Kidney epithelial cell (primary cell): ENCODE results near the gene SPARCL1. TPM values are rescaled to one million over a fixed set of nuclear protein-coding genes. Genes with fewer than 3 reads are reported as not detected.

ENCODE experiments used
- DNase-seq: peaks from one replicate; pipeline ENCODE4 v3.0.0-alpha.2; 2010; ENCODE audit warnings: low read depth
- H3K27me3 ChIP-seq: 2 replicates; pipeline ENCODE4 v1.6.0; 2011; ENCODE audit warnings: low read length; ENCODE audit not compliant: control insufficient read depth, insufficient read depth
- H3K36me3 ChIP-seq: 2 replicates; pipeline ENCODE4 v1.5.1; 2011; ENCODE audit warnings: low read length; ENCODE audit not compliant: control insufficient read depth, insufficient read depth
- H3K4me3 ChIP-seq: 2 replicates; pipeline ENCODE4 v1.5.1; 2011; ENCODE audit warnings: low read depth, mild to moderate bottlenecking, control low read depth, low read length
- CTCF ChIP-seq: IDR thresholded peaks from 2 replicates; pipeline ENCODE4 v1.5.1; 2011; ENCODE audit warnings: mild to moderate bottlenecking, moderate library complexity, low read length, control low read depth, inconsistent platforms; ENCODE audit not compliant: insufficient read depth, poor library complexity, severe bottlenecking
- total RNA-seq: library from RNA; depleted of rRNA; stranded (reverse); fragments of >200 nt; gene quantifications from 2 replicates; pipeline ENCODE4 v1.2.3, GENCODE V29; 2015

Gene SPARCL1
- total RNA-seq, 1 donor from 2014 or later, result not detected

DNA sequence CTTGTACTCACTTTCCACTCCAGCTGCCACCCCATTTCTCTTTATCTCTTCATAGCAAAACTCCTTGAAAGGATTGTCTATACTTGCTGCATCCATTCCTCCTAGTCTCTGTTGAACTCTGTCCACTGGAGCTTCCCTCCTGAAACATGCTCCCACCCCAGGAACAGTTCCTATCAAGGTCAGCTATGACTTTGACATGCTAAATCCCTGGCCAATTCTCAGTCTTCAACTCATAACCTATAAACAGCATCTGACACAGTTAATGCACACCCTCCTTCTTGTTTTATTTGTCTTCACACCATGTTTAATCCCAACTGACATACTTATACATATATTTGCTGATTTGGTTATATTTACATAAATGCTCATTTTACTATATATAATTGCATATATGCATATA, 47.8 kb downstream of the SPARCL1 start:
- Histone ChIP-seq H3K36me3 (no peaks in the 10 kb centered on the region), H3K4me3 (no peak overlapping the region), H3K27me3 (no peaks in the 10 kb centered on the region)
- no peak for TF ChIP-seq CTCF
- no peak for DNase-seq

DNA sequence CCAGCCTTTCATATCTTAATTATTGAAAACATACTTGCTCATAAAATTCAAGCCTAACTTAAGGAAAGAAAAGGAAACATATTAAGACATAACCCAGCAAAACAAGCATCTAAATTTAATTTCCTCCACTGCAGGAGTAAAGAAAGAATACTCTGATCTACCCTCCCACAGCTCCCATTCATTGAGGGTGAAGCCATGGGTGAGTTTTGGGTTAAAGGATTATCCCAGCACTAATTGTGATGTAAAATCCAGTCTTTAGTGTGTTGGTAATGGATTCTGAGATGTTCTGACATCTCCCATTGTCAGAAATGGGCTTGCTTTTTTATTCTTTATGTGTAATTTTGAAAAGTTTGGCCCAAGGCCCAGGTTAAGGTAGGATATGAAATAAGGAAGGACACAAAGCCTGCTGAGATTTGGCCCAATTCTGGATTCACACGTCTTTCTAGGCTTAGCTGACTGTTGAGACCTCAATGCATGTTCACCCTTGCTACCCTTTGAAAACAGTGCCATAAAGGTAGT, 50.4 kb downstream of the SPARCL1 start:
- DNase-seq, result no peak
- Histone ChIP-seq H3K36me3 (no peaks in the 10 kb centered on the region), H3K27me3 (no peaks in the 10 kb centered on the region), H3K4me3 (no peak overlapping the region)
- no peak for TF ChIP-seq CTCF

DNA sequence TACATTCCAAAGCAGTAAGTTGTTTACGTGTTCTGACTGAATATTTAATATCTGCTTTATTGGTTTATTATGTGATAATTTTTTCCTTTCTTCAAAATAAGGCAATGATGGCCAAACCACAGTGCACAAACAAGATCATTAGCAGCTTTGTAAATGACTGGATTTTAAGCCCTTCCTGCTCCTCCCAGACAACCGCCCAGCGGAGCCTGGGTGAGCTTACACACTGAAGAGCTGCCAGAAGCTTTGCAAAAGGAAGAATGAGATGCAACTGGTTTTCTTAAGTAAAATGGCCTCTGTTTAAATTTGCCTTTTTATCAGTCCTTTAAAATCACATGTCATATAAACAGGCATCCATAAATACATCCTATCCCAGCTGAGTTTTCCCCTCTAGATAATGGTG, 52.2 kb downstream of the SPARCL1 start:
- no peaks in the 10 kb centered on the region for H3K27me3 ChIP-seq
- no peaks in the 10 kb centered on the region for H3K36me3 ChIP-seq
- TF ChIP-seq CTCF, result no peak
- DNase-seq, result no peak
- H3K4me3 ChIP-seq, result no peak overlapping the region

DNA sequence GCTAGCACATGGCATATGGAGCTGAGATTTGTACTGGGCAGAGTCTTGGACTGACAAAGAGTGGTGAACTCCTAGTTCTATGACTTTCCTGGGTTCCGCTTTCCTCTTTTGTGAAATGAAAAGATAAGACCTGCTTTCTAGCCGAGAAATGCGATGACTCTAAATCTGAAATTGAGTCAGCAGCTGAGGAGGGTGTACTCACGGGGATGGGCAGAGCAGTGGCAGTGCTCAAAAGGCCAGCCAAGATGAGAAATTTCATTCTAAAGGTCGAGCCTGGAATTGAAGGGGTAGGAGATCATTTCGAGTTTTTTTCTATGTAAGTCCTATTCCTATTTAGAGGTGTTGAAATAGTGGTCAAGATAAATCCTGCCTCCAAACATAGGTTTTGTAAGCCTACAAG, 59.8 kb downstream of the SPARCL1 start:
- H3K36me3 ChIP-seq, result no peaks in the 10 kb centered on the region
- TF ChIP-seq CTCF, result no peak
- H3K27me3 ChIP-seq, result no peaks in the 10 kb centered on the region
- no peak for DNase-seq
- H3K4me3 ChIP-seq, result no peak overlapping the region

GRCh38 chr4:87465739-87466366, 63.3 kb downstream of the SPARCL1 start:
- H3K4me3 ChIP-seq, result no peak overlapping the region
- no peaks in the 10 kb centered on the region for H3K36me3 ChIP-seq
- peak; percentile 55 for TF ChIP-seq CTCF
- DNase-seq, result peak; percentile 7
- no peaks in the 10 kb centered on the region for H3K27me3 ChIP-seq

DNA sequence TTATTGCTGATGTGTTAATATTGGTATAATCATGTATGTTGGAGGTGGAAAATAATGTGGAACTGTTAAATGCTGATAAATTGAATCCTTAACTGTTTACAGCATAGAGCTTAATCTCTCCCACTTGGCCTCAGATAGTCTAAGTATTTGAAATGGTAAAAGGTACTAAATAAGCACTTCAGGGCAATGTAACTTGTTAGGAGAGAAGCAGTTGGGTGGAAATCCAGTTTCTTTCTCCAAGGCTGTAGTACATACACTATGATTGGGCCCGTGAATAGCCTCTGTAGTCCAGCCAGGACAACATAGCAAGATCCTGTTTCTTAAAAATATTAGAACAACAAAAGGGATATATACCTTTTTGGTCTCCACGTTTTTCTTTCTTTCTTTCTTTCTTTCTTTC, 67.1 kb downstream of the SPARCL1 start:
- DNase-seq, result no peak
- H3K36me3 ChIP-seq, result peaks cover 2% of the 10 kb centered on the region
- H3K27me3 ChIP-seq, result no peaks in the 10 kb centered on the region
- no peak overlapping the region for H3K4me3 ChIP-seq
- TF ChIP-seq CTCF, result no peak
